Fibroblast of the aortic adventitia (primary cell): ENCODE data around the gene PCTP. TPM values are rescaled to one million over a fixed set of nuclear protein-coding genes. Genes with fewer than 3 reads are reported as not detected.

Experiments used
- DNase-seq: peaks from one replicate; pipeline ENCODE4 v3.0.0-alpha.2; 2010; ENCODE audit warnings: low read depth
- H3K4me3 ChIP-seq: 2 replicates; pipeline ENCODE4 v1.5.1; 2011; ENCODE audit warnings: low read depth, mild to moderate bottlenecking, control low read depth, low read length, moderate library complexity
- total RNA-seq: library from RNA; depleted of rRNA; stranded (reverse); fragments of >200 nt; gene quantifications from 2 replicates; pipeline ENCODE4 v1.2.3, GENCODE V29; 2012; ENCODE audit warnings: low replicate concordance
- TF ChIP-seq, protein P1 (sequence below): IDR thresholded peaks from 2 replicates; pipeline ENCODE4 v1.5.1; 2011; ENCODE audit warnings: mild to moderate bottlenecking, low read length, control low read depth, inconsistent platforms; ENCODE audit not compliant: insufficient read depth

PCTP gene
- total RNA-seq, 1 donor: 9.7 TPM

DNA sequence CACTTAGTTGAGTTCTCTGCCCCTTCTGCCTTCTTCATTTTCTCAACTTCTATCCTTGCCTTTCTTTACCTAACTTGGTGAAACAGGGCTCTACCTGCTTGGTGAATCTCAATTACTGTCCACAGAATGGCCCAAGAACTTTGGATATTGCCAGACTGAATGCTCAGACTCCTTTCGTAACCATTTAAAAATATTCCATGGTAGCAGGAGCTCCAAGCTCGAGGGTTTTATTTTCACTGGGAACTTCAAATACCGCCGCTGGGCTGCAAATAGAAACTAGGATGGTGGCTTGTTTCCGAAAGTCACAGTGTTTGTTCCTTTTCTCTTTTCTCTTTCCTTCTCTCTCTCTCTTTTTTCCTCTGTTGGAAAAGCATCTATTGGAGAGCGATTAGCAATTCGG lies 41.4 kb upstream of the PCTP start:
- DNase-seq: no peak
- no peak overlapping the region for H3K4me3 ChIP-seq
- TF ChIP-seq, protein P1, sequence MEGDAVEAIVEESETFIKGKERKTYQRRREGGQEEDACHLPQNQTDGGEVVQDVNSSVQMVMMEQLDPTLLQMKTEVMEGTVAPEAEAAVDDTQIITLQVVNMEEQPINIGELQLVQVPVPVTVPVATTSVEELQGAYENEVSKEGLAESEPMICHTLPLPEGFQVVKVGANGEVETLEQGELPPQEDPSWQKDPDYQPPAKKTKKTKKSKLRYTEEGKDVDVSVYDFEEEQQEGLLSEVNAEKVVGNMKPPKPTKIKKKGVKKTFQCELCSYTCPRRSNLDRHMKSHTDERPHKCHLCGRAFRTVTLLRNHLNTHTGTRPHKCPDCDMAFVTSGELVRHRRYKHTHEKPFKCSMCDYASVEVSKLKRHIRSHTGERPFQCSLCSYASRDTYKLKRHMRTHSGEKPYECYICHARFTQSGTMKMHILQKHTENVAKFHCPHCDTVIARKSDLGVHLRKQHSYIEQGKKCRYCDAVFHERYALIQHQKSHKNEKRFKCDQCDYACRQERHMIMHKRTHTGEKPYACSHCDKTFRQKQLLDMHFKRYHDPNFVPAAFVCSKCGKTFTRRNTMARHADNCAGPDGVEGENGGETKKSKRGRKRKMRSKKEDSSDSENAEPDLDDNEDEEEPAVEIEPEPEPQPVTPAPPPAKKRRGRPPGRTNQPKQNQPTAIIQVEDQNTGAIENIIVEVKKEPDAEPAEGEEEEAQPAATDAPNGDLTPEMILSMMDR: no peak

GRCh38 chr17:55709984-55710383 lies 40.9 kb upstream of the PCTP start:
- TF ChIP-seq, protein P1: no peak
- no peak overlapping the region for H3K4me3 ChIP-seq
- peak; percentile 15 for DNase-seq

- TF ChIP-seq, protein P1: no peak
- DNase-seq: peak; percentile 21
- no peak overlapping the region for H3K4me3 ChIP-seq
Measured at GRCh38 chr17:55710410-55710809, 40.4 kb upstream of the PCTP start.

DNA sequence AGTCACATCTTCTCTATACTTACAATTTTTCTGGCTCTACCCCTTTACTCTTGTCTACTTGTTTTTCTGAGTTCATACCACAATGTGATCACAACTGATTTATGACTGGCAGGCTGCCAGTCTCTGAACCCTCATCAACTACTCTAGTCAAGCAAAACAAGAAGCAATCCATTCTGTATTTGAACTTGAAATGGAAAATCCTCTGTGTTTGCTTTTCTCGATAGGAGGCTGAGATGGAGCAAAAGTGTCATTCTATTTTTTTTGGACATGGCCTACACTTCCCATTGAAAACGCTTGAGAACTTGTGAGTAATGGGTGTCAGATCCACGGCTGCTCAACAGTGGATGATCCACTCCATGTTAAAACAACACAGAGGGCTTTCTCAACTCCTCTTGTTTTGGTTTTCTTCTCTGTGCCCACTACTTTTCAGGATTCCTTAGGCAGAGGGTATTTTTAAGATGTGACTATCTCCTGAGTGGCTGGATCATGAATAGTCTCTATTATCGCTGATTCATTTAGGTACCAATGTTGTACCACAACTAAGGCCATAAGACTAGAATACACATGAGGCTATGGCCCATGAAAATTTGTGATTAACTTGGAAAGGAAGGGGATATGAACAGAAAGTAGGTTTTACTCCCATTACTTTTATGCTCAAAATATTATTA lies 39.9 kb upstream of the PCTP start:
- TF ChIP-seq, protein P1: no peak
- no peak overlapping the region for H3K4me3 ChIP-seq
- peak; percentile 29 for DNase-seq

DNA sequence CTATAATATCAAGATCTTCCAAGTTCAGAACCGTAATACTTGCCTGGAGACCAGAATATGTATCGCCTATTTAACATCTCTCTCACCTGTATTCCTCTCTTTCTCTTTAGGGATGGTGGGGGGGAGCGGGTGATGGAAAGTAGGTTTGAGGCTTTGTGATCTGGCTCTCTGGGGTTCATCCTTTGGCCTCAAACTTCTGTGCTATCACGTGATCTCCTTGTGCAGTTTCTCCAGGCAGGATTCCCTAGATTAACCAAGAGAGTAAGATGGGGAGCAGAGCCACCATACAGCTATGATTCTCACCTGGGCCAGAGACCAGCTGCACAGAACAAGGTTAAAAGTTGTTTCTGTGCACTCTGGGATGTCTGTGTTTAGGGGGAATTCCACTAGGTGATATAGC lies 33.4 kb upstream of the PCTP start:
- TF ChIP-seq, protein P1: no peak
- DNase-seq: no peak
- H3K4me3 ChIP-seq: no peak overlapping the region

- H3K4me3 ChIP-seq: no peak overlapping the region
- DNase-seq: peak; percentile 85
- TF ChIP-seq, protein P1: peak; percentile 75
Measured at GRCh38 chr17:55717898-55718735, 32.7 kb upstream of the PCTP start.
